Measurements from ENCODE around the gene AMTN. TPM values are rescaled to one million over a fixed set of nuclear protein-coding genes. Genes with fewer than 3 reads are reported as not detected.

AMTN gene
- total RNA-seq, 2 experiments from 2014 or later = not detected

GRCh38 chr4:70564033-70564432 lies 45.7 kb downstream of the AMTN start:
- Mint-ChIP-seq H3K9me3 (ENCODE audit: low read depth) (no peaks in the 10 kb centered on the region), H3K4me1 (no peaks in the 10 kb centered on the region), H3K27me3 (no peaks in the 10 kb centered on the region), H3K27ac (no peak overlapping the region), H3K4me3 (no peak overlapping the region), H3K36me3 (ENCODE audit: low read depth) (no peaks in the 10 kb centered on the region)
- ATAC-seq (no peak), DNase-seq (no peak)
- intact Hi-C loops (cut with DNase I, micrococcal nuclease) = no loop called here
- CTCF ChIA-PET = no interaction called here
- POLR2A ChIA-PET = no interaction called here

DNA sequence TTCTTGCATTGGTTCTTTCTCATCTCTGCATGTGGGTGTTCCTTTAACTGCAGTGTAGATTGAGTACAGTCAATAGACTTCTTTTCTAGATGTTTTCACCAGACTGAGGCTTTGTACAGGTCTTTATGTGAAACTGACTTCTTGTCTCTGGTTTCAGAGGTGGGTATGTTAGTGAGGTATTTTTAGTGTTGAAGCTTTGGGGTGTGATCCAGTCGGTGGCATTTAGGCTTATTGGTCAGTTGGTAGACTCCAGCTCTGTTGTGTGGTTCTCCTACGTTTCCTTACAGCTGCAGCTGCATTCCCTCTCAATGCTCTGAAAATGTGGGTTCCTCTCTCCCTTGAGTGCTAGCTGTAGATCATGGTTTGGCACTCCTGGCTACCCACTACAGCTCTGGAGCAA lies 52.4 kb downstream of the AMTN start:
- ChIA-PET CTCF (no interaction called here), POLR2A (no interaction called here)
- Mint-ChIP-seq H3K4me1 (no peaks in the 10 kb centered on the region), H3K27ac (no peak overlapping the region), H3K9me3 (ENCODE audit: low read depth) (no peaks in the 10 kb centered on the region), H3K4me3 (no peak overlapping the region), H3K27me3 (peaks cover 6% of the 10 kb centered on the region), H3K36me3 (ENCODE audit: low read depth) (no peaks in the 10 kb centered on the region)
- DNase-seq (no peak), ATAC-seq (no peak)
- intact Hi-C loops (cut with DNase I, micrococcal nuclease) = no loop called here

DNA sequence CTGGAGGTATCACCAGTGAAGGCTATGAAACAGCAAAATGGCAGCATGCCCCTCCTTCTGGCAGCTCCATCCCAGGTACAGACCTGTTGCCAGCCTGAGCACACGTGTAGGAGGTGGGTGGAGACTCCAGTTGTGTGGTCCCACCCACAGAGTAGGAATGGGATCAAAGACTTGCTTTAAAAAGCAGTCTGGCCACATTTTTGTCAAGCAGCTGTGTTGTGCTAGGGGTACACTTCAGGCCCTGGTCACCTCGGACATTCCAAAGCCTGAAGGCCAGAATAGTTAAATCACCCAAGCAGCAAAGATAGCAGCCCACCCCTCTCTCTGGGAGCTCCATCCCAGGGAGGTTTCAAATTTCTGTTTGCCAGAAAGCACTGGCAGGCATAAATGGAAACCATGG lies 53.4 kb downstream of the AMTN start:
- intact Hi-C loops (cut with DNase I, micrococcal nuclease) = no loop called here
- H3K9me3 Mint-ChIP-seq (ENCODE audit: low read depth) = no peaks in the 10 kb centered on the region
- ChIA-PET POLR2A (no interaction called here), CTCF (interaction anchor here (0.6 to 1.6 kb wide), 2 partner anchors 10 to 12 kb away, joined by 4 to 5 read pairs; no protein-coding TSS in a partner anchor)
- no peak for ATAC-seq
- no peaks in the 10 kb centered on the region for H3K36me3 Mint-ChIP-seq (ENCODE audit: low read depth)
- no peak for DNase-seq
- no peak overlapping the region for H3K4me3 Mint-ChIP-seq
- H3K4me1 Mint-ChIP-seq = no peaks in the 10 kb centered on the region
- peaks cover 6% of the 10 kb centered on the region for H3K27me3 Mint-ChIP-seq
- H3K27ac Mint-ChIP-seq = no peak overlapping the region

DNA sequence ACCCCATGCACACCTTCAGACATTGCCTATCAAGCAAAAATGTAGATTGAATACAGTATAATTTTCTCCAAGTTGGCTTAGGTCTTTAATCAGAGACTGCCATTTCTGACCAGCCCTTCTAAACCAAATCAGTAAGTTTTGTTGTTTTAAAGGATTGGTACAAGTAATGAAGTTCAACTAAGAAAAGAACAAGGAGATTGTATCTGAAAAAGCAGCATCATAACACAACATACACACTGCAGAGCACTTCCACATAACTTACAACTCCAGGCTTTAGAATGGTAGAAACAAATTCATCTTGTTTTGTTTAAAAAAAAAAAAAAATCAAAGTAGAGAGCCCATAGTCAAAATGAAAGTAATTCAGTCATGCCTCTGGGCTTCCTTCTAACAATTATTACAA lies 57.6 kb downstream of the AMTN start:
- Mint-ChIP-seq H3K27ac (no peak overlapping the region), H3K4me1 (no peaks in the 10 kb centered on the region), H3K9me3 (ENCODE audit: low read depth) (no peaks in the 10 kb centered on the region), H3K27me3 (peaks cover 4% of the 10 kb centered on the region), H3K4me3 (no peak overlapping the region), H3K36me3 (ENCODE audit: low read depth) (no peaks in the 10 kb centered on the region)
- ChIA-PET CTCF (no interaction called here), POLR2A (no interaction called here)
- ATAC-seq (no peak), DNase-seq (no peak)
- intact Hi-C loops (cut with DNase I, micrococcal nuclease) = no loop called here

- Mint-ChIP-seq H3K9me3 (ENCODE audit: low read depth) (no peaks in the 10 kb centered on the region), H3K4me3 (no peak overlapping the region), H3K27ac (no peak overlapping the region), H3K27me3 (peaks cover 2% of the 10 kb centered on the region), H3K36me3 (ENCODE audit: low read depth) (no peaks in the 10 kb centered on the region), H3K4me1 (no peaks in the 10 kb centered on the region)
- POLR2A ChIA-PET = no interaction called here
- CTCF ChIA-PET = no interaction called here
- DNase-seq (no peak), ATAC-seq (no peak)
- intact Hi-C loops (cut with DNase I, micrococcal nuclease) = no loop called here
Measured at GRCh38 chr4:70577220-70577927, 59.0 kb downstream of the AMTN start.

- H3K27me3 Mint-ChIP-seq = no peaks in the 10 kb centered on the region
- no peaks in the 10 kb centered on the region for H3K36me3 Mint-ChIP-seq (ENCODE audit: low read depth)
Measured at GRCh38 chr4:70581980-70582379, 63.6 kb downstream of the AMTN start.

More at GRCh38 chr4:70581980-70582379, 63.6 kb downstream of the AMTN start:
- no peaks in the 10 kb centered on the region for H3K9me3 Mint-ChIP-seq (ENCODE audit: low read depth)
- no peaks in the 10 kb centered on the region for H3K4me1 Mint-ChIP-seq
- intact Hi-C loops (cut with DNase I, micrococcal nuclease) = no loop called here
- ChIA-PET POLR2A (no interaction called here), CTCF (no interaction called here)
- DNase-seq = no peak
- H3K4me3 Mint-ChIP-seq = no peak overlapping the region
- no peak for ATAC-seq
- no peak overlapping the region for H3K27ac Mint-ChIP-seq

Other genes starting within 250 kb of the AMTN start
- not detected for gene CABS1, start 183.6 kb upstream of the AMTN start, total RNA-seq
- gene SMR3A, start 157.8 kb upstream of the AMTN start, total RNA-seq = not detected
- gene SMR3B, start 135.4 kb upstream of the AMTN start, total RNA-seq = not detected
- not detected for gene OPRPN, start 120.6 kb upstream of the AMTN start, total RNA-seq
- not detected for gene MUC7, start 46.4 kb upstream of the AMTN start, total RNA-seq
- not detected for gene AMBN, start 73.7 kb downstream of the AMTN start, total RNA-seq
- not detected for gene ENAM, start 110.2 kb downstream of the AMTN start, total RNA-seq
- not detected for gene JCHAIN, start 147.9 kb downstream of the AMTN start, total RNA-seq
- 10 to 100 TPM; 32.6 to 34.3 TPM for gene UTP3, start 170.0 kb downstream of the AMTN start, total RNA-seq
- gene RUFY3, start 203.4 kb downstream of the AMTN start, total RNA-seq = 10 to 100 TPM; 10.6 to 11.2 TPM

All from activated CD4-positive, alpha-beta T cell treated with anti-CD3 and anti-CD28 coated beads for 36 hours (primary cell).